GM18909 (cell line): ENCODE results near the gene STH.

Experiments
- ATAC-seq: cut with Tn5 transposase; IDR thresholded peaks from one replicate; pipeline ENCODE4 v1.9.1; 2021; ENCODE audit warnings: mild to moderate bottlenecking; ENCODE audit not compliant: unreplicated experiment, poor library complexity

The STH gene

DNA sequence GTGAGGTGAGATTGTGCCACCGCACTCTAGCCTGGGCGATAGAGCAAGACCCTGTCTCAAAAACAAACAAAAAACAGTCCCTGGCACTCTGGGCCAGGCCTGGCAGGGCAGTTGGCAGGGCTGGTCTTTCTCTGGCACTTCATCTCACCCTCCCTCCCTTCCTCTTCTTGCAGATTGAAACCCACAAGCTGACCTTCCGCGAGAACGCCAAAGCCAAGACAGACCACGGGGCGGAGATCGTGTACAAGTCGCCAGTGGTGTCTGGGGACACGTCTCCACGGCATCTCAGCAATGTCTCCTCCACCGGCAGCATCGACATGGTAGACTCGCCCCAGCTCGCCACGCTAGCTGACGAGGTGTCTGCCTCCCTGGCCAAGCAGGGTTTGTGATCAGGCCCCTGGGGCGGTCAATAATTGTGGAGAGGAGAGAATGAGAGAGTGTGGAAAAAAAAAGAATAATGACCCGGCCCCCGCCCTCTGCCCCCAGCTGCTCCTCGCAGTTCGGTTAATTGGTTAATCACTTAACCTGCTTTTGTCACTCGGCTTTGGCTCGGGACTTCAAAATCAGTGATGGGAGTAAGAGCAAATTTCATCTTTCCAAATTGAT, 24.8 kb downstream of the STH start:
- ATAC-seq, result no peak

DNA sequence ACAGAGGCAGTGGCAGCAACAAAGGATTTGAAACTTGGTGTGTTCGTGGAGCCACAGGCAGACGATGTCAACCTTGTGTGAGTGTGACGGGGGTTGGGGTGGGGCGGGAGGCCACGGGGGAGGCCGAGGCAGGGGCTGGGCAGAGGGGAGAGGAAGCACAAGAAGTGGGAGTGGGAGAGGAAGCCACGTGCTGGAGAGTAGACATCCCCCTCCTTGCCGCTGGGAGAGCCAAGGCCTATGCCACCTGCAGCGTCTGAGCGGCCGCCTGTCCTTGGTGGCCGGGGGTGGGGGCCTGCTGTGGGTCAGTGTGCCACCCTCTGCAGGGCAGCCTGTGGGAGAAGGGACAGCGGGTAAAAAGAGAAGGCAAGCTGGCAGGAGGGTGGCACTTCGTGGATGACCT, 25.5 kb downstream of the STH start:
- ATAC-seq, result no peak

DNA sequence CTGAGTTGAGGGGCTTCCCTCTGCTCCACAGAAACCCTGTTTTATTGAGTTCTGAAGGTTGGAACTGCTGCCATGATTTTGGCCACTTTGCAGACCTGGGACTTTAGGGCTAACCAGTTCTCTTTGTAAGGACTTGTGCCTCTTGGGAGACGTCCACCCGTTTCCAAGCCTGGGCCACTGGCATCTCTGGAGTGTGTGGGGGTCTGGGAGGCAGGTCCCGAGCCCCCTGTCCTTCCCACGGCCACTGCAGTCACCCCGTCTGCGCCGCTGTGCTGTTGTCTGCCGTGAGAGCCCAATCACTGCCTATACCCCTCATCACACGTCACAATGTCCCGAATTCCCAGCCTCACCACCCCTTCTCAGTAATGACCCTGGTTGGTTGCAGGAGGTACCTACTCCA, 26.0 kb downstream of the STH start:
- ATAC-seq, result no peak

DNA sequence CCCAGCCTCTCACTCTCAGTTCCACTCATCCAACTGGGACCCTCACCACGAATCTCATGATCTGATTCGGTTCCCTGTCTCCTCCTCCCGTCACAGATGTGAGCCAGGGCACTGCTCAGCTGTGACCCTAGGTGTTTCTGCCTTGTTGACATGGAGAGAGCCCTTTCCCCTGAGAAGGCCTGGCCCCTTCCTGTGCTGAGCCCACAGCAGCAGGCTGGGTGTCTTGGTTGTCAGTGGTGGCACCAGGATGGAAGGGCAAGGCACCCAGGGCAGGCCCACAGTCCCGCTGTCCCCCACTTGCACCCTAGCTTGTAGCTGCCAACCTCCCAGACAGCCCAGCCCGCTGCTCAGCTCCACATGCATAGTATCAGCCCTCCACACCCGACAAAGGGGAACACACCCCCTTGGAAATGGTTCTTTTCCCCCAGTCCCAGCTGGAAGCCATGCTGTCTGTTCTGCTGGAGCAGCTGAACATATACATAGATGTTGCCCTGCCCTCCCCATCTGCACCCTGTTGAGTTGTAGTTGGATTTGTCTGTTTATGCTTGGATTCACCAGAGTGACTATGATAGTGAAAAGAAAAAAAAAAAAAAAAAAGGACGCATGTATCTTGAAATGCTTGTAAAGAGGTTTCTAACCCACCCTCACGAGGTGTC, 26.6 kb downstream of the STH start:
- ATAC-seq, result no peak

DNA sequence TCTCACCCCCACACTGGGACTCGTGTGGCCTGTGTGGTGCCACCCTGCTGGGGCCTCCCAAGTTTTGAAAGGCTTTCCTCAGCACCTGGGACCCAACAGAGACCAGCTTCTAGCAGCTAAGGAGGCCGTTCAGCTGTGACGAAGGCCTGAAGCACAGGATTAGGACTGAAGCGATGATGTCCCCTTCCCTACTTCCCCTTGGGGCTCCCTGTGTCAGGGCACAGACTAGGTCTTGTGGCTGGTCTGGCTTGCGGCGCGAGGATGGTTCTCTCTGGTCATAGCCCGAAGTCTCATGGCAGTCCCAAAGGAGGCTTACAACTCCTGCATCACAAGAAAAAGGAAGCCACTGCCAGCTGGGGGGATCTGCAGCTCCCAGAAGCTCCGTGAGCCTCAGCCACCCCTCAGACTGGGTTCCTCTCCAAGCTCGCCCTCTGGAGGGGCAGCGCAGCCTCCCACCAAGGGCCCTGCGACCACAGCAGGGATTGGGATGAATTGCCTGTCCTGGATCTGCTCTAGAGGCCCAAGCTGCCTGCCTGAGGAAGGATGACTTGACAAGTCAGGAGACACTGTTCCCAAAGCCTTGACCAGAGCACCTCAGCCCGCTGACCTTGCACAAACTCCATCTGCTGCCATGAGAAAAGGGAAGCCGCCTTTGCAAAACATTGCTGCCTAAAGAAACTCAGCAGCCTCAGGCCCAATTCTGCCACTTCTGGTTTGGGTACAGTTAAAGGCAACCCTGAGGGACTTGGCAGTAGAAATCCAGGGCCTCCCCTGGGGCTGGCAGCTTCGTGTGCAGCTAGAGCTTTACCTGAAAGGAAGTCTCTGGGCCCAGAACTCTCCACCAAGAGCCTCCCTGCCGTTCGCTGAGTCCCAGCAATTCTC, 27.4 kb downstream of the STH start:
- ATAC-seq, result no peak

DNA sequence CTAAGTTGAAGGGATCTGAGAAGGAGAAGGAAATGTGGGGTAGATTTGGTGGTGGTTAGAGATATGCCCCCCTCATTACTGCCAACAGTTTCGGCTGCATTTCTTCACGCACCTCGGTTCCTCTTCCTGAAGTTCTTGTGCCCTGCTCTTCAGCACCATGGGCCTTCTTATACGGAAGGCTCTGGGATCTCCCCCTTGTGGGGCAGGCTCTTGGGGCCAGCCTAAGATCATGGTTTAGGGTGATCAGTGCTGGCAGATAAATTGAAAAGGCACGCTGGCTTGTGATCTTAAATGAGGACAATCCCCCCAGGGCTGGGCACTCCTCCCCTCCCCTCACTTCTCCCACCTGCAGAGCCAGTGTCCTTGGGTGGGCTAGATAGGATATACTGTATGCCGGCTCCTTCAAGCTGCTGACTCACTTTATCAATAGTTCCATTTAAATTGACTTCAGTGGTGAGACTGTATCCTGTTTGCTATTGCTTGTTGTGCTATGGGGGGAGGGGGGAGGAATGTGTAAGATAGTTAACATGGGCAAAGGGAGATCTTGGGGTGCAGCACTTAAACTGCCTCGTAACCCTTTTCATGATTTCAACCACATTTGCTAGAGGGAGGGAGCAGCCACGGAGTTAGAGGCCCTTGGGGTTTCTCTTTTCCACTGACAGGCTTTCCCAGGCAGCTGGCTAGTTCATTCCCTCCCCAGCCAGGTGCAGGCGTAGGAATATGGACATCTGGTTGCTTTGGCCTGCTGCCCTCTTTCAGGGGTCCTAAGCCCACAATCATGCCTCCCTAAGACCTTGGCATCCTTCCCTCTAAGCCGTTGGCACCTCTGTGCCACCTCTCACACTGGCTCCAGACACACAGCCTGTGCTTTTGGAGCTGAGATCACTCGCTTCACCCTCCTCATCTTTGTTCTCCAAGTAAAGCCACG, 28.3 kb downstream of the STH start:
- ATAC-seq, result no peak

DNA sequence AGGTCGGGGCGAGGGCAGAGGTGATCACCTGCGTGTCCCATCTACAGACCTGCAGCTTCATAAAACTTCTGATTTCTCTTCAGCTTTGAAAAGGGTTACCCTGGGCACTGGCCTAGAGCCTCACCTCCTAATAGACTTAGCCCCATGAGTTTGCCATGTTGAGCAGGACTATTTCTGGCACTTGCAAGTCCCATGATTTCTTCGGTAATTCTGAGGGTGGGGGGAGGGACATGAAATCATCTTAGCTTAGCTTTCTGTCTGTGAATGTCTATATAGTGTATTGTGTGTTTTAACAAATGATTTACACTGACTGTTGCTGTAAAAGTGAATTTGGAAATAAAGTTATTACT, 28.9 kb downstream of the STH start:
- no peak for ATAC-seq

DNA sequence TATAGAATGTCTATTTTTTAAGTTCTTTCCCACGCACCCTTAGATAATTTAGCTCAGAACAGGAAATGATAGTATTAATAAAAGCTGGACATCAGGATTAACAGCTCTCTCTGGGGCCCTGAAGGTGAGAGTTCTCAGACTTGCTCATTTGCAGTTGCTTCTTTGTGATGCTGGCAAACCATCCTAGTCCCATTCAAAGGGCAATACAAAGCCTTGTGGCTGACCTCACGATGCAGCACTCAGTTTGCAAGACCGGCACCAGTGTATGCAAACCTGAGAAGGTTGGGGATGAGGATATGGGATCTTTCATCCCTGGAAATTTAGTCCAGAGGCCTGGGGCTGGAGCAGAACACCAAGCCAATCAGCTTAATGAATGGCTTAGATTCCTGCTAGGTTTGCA, 29.3 kb downstream of the STH start:
- no peak for ATAC-seq

DNA sequence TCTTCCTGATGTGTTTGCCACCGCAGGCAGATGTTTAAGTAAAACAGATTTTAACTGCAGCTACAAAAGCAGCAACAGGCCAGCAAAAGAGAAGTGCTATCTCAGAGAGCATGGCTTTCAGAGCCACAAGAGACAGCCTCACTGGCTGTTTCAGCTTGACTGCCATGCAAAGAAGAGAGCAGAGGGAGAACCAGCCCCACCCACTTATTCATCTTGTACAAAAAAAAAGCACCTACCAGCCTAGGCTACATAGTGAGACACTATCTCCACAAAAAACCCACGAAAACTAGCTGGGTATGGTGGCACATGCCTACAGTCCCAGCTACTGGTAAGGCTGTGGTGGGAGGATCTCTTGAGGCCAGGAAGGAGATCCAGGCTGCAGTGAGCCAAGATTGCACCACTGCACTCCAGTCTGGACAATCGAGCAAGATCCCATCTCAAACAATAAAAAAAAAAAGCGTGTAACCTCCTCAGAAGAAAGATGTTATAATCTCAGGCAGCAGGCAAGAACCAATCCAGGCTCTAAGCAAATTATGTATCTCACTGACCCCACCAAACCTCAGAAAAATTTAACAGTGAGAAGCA, 30.0 kb downstream of the STH start:
- no peak for ATAC-seq

DNA sequence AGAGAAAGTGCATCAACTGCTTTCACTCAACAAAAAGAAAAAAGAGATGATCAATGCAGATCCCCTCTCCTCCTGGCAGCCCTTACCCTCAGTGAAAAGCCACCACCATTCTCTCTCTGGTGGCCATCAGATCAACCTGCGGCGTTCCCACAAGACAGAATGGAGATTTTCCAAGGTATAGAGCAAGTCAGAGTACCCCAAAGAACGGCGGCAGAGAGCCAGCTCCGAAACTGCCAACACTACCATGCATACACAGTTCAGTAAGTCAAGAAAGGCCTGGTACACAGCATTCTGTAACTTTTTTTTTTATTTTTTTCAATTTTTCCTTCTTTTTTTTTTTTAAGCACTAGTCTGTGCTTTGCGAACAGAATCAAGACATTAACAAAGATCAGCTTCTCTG, 30.6 kb downstream of the STH start:
- ATAC-seq, result no peak

DNA sequence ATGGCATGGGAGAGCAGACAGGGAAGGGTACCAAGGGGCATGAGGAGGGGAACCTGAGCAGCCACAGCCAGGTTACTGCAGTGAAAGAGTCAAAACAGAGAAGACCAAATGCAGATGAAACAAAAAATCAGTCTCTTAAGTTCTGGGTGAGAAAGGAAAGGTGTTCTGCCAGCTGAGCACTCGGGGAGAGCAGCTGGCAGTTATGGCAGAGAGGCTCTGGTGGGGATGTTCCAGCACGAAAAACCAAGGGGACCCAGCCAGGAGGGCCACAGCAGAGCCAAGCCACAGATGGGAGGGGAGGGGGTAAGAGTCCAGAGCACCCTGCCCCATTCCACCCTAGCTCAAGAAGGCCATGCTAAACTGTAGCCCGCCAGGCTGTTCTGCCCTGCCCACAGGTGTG, 31.7 kb downstream of the STH start:
- ATAC-seq, result no peak

DNA sequence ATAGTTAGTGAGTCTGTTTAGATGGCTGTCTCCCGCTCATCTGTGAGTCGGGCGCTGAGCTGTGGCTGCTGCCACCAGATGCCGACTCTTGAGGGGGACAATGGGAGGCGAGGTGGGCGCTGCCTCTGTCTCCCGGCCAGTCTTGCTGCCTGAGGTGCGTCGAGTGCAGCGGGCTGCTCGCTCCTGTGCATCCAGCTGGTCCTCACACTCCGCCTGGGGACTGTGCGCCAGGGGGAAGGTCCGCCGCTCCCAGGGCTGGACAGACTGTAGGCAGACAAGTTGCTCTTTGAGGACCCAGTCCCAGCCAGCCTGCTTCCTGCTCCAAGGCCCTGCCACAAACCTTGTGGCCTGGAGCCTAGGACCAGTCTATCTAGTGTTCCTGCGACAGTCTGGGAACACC, 32.4 kb downstream of the STH start:
- ATAC-seq, result no peak

DNA sequence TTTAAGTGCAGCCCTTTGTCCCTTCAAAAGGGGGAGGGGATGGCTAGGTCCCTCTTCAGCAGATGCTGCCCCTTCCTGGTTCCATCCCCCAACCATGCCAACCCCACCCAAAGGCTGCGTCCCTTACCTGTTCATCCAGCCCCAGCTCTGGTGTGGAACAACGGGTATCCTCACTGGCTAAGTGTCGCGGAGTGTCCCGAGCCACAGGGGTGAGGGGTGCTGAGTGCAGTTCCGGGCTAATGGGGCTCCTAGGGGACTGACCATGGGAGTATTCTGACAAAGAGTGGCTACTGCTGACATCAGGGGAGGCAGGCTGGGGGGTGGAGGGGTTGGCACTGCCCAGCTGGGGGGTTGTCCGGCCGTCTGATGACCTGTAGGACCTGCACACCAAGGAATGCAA, 32.9 kb downstream of the STH start:
- ATAC-seq, result no peak

DNA sequence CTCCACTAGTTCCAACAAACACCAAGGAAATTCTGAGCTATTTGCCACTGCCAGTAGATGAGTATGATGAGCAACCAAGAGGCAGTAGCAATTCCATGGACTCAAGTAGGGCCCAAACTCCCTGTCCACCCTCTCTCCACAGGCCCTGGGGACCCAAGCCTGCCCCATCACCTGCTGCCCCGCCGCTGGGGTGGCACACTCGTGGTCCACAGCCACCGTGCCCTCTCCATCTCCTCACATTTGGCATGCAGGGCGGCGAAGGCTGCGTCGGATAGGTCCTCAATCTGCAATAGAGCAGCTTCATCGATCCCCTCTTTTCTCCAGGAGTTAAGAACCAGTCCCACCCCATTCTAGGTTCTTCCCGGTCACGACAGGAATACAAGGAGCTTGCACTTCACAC, 33.9 kb downstream of the STH start:
- ATAC-seq, result no peak

DNA sequence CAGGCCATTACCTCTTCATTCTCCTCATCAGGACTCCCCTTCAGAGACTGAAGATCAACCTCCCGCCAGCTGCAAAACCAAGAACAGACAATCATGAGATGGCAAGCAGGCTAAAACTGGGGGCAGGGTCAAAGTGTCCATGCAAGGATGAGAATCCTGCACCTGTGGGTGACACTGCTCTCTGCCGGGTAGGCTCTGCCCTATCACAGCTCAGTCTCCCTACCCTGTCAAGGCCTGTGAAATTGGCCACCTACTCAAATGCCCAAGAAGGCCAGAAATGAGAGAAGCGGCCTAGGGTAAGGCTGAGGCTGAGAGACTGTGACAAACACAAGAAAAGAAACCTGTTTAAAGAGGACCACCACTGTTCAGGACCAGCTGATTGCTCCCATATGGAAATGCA, 34.3 kb downstream of the STH start:
- ATAC-seq, result no peak

DNA sequence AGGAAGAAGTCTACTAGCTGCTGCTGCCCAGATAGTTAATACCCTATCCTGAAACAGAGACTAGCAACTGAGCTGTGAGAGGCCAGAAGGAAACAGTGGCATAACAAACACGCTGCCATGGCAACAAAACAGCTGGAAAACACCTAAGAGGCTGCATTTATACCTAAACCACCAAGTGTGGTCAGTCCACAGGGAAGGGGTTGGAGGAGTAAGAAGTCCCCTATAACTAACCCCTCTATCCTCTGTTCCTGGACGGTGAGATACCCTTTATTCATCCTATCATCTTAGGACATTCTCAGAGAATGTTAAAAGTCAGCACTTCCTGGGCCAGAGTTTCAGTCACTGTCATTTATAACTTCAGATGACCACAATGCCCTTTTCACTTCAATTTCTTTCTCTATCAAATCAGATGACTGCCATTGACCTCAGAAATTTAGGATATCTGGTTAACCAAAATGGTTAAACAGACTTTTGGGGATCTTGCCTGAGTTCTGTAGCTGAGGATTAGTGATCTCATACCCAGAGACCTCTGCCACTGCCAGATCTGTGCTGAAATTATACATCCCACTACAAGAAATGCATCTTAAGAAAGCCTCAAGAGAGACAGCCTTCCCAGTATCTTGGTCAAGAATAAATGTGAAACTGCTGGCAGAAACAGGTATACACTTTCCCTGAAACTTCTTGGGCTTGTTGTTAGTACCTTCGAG, 36.2 kb downstream of the STH start:
- no peak for ATAC-seq

DNA sequence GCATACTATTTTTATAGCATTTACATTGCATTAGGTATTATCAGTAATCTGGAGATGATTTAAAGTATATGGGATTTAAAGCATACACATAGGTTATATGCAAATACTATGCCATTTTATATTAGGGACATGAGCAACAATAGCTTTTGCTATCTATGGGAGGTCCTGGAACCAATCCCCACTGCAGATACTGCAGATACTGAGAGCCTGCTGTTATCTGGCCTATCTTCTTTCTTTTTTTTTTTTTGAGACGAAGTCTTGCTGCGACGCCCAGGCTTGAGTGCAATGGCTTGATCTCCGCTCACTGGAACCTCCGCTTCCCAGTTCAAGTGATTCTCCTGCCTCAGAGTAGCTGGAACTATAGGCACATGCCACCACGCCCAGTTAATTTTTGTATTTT, 37.4 kb downstream of the STH start:
- ATAC-seq, result no peak

DNA sequence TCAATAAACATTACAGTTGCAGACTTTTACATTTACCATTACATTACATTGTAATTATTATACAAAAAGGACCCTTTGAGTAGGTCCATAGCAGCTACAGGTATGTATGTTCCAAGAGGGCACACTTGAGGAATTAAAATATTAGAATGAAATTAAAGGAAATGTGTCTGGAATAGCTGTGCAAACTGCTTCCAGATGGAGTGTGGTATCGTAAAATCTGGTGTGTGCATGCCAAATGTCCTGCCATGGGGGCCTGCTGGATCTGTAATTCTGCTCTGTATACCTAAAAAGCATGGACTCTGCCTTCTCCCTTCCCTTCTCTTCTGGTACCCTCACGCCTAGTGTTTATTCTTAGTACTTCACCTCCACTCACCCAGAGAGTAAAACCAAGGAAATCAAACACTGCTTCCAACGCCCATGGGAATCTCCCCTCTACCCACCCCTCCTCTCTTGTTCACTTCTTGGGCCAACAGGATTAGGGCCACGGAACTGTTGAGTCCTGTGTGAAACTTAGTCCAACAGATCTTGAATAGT, 38.7 kb downstream of the STH start:
- no peak for ATAC-seq

DNA sequence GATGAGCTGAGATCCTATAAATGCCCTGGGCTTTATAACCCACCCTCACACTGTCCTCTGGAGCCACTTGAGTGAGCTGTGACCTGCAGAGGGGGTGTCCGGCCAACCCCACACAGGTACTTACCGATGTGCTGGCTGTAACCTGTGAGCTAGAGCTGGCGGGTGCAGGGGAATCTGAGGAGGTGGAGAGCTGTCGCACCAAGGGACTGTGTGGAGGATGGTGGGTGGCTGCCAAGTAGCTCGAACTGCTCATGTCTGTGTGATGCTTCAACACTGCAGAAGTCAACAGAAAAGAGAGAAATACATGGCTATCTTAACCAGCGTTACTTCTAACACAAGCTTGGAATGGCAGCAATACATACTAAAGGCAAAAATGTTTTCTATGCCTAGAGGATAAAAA, 39.4 kb downstream of the STH start:
- no peak for ATAC-seq
